Retinal pigment epithelial cell (primary cell): ENCODE measurements around the gene SH2D6.
"Not testable (repeated sequence)": the region's sequence is repeated elsewhere in the genome, so short reads cannot be mapped to it uniquely, and the experiment has no call there.

Source experiments
- DNase-seq: peaks from one replicate; pipeline ENCODE4 v3.0.0-alpha.2; 2010; ENCODE audit warnings: low read depth
- H3K4me3 ChIP-seq: 2 replicates; pipeline ENCODE4 v1.5.1; 2011; ENCODE audit warnings: mild to moderate bottlenecking, low read length, control low read depth, moderate library complexity
- TF ChIP-seq, protein P1 (sequence below): conservative IDR thresholded peaks from 2 replicates; pipeline ENCODE4 v1.5.1; 2011; ENCODE audit warnings: low read depth, low read length, control low read depth, inconsistent platforms

The SH2D6 gene

DNA sequence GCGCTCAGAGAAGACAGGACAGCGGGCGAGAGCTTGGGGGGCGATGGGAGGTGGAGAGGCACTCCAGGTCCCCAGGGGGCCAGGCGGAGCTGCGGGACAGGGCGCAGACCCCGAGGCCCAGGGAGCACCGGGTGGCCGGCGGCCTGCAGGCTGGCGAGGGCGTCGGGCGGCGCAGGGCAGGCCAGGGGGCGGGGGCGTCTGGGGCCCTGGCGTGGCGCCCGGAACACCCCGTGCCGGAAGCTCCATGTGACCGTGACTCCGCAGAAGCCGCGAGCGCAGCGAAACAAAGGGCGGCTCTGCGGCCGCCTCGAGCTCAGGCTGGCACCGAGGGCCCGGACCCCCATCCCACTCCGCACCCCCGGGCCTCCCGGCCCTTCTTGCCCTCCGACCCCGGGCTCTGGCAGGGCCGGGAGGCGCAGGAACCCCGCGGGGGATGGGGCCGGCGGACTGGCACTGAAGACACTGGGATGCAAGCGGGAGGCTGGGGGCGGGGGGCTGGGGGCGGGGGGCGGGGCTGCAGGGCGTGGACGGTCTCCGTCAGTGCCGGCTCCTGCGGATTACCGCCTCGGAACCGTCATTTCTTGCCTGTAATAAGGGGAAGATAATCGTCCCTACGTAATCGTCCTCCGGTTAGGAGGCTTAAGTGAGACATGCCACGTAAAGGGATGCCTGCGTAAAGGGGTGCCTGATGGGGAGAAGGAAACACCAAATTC is 19.1 kb downstream of the SH2D6 start:
- no peak overlapping the region for H3K4me3 ChIP-seq
- TF ChIP-seq, protein P1, sequence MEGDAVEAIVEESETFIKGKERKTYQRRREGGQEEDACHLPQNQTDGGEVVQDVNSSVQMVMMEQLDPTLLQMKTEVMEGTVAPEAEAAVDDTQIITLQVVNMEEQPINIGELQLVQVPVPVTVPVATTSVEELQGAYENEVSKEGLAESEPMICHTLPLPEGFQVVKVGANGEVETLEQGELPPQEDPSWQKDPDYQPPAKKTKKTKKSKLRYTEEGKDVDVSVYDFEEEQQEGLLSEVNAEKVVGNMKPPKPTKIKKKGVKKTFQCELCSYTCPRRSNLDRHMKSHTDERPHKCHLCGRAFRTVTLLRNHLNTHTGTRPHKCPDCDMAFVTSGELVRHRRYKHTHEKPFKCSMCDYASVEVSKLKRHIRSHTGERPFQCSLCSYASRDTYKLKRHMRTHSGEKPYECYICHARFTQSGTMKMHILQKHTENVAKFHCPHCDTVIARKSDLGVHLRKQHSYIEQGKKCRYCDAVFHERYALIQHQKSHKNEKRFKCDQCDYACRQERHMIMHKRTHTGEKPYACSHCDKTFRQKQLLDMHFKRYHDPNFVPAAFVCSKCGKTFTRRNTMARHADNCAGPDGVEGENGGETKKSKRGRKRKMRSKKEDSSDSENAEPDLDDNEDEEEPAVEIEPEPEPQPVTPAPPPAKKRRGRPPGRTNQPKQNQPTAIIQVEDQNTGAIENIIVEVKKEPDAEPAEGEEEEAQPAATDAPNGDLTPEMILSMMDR, result no peak
- DNase-seq, result peak; percentile 97

DNA sequence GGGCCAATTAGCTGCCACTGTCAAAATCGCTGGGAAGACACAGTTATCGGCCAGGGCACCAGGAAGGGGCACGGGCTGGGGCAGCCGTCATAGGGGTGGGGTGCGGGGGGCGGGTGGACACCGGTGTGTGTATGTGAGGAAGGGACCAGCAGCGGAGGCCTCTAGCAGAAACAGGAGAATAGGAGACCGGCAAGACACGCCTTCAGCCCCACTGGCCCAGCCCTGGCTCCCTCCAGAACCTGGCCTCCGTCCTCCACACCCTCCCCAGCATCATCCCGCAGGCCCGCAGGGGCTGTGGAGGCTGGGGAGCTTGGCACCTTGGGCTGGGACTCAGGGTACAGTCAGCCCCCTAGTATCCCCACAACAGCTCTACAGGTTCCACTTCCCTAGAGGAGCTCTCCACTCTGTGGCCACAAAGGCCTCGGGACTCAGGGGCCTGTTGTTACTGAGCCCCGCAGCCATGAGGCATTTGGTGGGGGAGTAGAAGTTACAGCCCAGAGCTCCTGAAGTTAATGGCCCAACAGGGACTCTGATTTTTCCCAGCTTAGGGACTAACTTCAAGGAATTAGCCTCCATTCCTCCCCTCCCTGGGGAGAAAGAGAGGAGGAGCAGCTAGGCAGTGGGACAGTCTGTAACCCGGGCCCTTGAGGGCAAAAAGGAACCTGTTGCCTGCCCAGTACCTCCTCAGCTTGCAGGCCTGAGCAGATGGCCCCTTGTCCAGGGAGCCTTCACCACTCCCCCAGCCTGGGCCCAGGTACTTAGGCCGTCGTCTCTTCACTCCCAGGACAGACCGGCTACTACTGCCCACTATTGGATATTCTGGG is 19.9 kb downstream of the SH2D6 start:
- DNase-seq, result no peak
- no peak overlapping the region for H3K4me3 ChIP-seq
- TF ChIP-seq, protein P1, result no peak

DNA sequence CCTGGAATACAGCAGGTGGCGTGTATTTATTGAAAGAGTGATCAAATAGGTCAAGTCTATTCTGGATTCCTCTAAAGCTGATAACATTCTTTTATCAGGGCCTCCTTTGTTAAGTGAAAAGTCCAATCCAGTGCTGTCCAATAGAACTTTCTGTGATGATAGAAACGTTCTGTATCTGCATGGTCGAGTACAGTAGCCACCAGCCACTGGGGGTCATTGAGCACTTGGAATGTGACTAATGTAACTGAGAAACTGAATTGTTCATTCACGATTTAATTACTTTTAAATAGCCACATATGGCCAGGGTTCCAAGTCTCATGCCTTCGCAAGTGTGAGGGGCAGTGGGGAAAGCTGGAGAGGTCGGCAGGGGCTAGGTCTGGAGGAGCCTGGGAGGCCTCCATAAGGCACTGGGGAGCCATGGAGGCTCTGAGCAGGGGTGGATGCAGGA is 20.5 kb downstream of the SH2D6 start:
- no peak for DNase-seq
- no peak overlapping the region for H3K4me3 ChIP-seq
- TF ChIP-seq, protein P1, result no peak

DNA sequence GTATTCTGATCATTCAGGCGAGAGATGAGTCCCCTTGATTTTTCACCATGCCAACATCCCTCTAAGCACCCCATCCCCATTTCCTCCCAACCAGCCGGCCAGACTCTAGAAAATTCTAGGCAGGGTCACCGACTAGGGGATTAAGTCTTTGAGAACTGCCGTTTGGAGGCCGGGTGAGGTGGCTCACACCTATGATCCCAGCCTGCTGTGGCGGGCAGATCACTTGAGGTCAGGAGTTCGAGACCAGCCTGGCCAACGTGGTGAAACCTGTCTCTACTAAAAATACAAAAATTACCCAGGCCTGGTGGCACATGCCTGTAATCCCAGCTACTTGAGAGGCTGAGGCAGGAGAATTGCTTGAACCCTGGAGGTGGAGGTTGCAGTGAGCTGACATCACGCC is 21.1 kb downstream of the SH2D6 start:
- DNase-seq, H3K4me3 ChIP-seq: not testable (repeated sequence)

DNA sequence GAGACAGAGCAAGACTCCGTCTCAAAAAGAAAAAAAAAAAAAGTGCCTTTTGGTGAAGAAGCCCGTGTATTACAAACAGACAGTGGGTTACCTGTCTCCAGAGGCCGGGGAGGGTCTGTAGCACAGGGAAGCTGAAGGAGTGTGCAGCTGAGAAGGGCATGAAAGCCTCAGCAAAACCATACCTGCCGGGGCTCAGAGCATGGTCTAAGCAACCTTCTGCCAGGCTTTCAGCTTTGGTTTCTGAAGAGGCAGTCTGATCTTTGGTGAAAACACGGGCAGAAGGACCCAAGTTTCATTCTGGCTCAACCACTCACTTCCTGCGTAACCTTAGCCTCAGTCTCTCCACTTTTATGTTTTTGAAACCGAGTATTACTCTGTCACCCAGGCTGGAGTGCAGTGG is 21.5 kb downstream of the SH2D6 start:
- no peak overlapping the region for H3K4me3 ChIP-seq
- DNase-seq, result no peak
- TF ChIP-seq, protein P1, result no peak

DNA sequence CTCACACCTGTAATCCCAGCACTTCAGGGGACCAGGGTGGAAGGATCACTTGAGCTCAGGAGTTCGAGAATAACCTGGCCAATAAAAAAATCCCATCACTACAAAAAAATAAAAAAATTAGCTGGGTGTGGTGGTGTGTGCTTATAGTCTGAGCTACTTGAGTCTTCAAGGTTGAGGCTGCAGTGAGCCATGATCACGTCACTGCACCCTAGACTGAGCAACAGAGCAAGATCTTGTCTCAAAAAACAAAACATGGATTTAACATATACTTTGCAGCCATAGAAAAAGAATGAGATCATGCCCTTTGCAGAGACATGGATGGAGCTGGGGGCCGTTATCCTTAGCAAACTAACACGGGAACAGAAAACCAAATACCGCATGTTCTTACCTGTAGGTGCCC is 22.2 kb downstream of the SH2D6 start:
- DNase-seq, result no peak
- H3K4me3 ChIP-seq, result no peak overlapping the region
- TF ChIP-seq, protein P1, result no peak

DNA sequence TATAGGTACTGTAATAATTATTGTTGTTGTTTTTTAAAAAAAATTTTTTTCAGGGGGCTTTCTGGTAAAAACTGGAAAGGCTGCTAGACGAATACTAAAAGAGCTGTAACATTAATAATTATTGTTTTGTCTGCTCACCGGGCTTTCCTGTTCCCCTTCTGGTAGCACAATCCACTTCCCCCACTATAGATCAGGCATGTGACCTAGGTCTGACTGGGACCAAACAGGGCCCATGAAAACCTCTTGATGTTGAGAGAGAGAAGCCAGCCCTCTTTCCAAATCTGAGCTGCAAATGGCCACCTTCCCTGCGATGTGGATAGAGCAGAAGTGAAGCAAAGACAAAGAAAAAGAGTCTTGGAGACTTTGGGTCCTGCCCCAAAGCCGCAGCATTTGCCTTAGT is 23.4 kb downstream of the SH2D6 start:
- no peak overlapping the region for H3K4me3 ChIP-seq
- no peak for DNase-seq
- TF ChIP-seq, protein P1, result no peak
